Vagina (tissue), 2 donors: ENCODE results near the gene TANGO2. TPM values are rescaled to one million over a fixed set of nuclear protein-coding genes. Genes with fewer than 3 reads are reported as not detected.

Source experiments
- DNase-seq, 2 donors: peaks; one replicate each; pipeline ENCODE4 v3.0.0-alpha.2; 2017; ENCODE audit errors: extremely low spot score in 2 of 2
- H3K27ac ChIP-seq: fragments of 200-600 bp; sonication (generic); one replicate; pipeline ENCODE4 v1.5.1; 2019
- H3K27me3 ChIP-seq: fragments of 200-600 bp; sonication (generic); one replicate; pipeline ENCODE4 v1.5.1; 2019
- H3K36me3 ChIP-seq, 2 donors: fragments of 200-600 bp; sonication (generic); one replicate each; pipeline ENCODE4 v1.5.1; 2017 to 2019
- H3K4me1 ChIP-seq: fragments of 200-600 bp; sonication (generic); one replicate; pipeline ENCODE4 v1.5.1; 2019
- H3K4me3 ChIP-seq, 2 donors: fragments of 200-600 bp; sonication (generic); 1 replicate in 1 of 2; 2 replicates in 1 of 2; pipeline ENCODE4 v1.5.1; 2016 to 2019
- H3K9me3 ChIP-seq: fragments of 200-600 bp; sonication (generic); one replicate; pipeline ENCODE4 v1.5.1; 2019
- POLR2A ChIP-seq, 2 donors: fragments of 450-650 bp; IDR thresholded peaks; one replicate each; pipeline ENCODE4 v1.6.1; 2017; ENCODE audit warnings: antibody characterized with exemption in 2 of 2, mild to moderate bottlenecking in 2 of 2, moderate library complexity in 2 of 2
- POLR2AphosphoS5 ChIP-seq, 2 donors: sonication (generic); formaldehyde crosslinking; IDR thresholded peaks; one replicate each; pipeline ENCODE4 v1.9.0; 2017; ENCODE audit warnings: antibody characterized with exemption in 2 of 2, mild to moderate bottlenecking in 2 of 2, low read depth in 1 of 2; ENCODE audit not compliant: insufficient read depth in 1 of 2
- intact Hi-C: fragments of 100-400 bp; cut with DNase I; formaldehyde crosslinking; loops from one replicate; pipeline ENCODE4 v1.15.1; 2023
- total RNA-seq: library from RNA; depleted of rRNA; stranded (reverse); fragments of >200 nt; gene quantifications from one replicate; pipeline ENCODE4 v1.2.3, GENCODE V29; 2016
- TF ChIP-seq, protein P1 (sequence below), 3 experiments: fragments of 450-650 bp in 2 of 3; fragments of 200-600 bp in 1 of 3; sonication (generic) in 1 of 3; IDR thresholded peaks; one replicate each; pipeline ENCODE4 v1.5.1; 2017 to 2019; ENCODE audit warnings: antibody characterized with exemption in 3 of 3, mild to moderate bottlenecking in 2 of 3, moderate library complexity in 2 of 3

TANGO2 gene
- total RNA-seq, 1 donor from 2014 or later: 21.4 TPM

DNA sequence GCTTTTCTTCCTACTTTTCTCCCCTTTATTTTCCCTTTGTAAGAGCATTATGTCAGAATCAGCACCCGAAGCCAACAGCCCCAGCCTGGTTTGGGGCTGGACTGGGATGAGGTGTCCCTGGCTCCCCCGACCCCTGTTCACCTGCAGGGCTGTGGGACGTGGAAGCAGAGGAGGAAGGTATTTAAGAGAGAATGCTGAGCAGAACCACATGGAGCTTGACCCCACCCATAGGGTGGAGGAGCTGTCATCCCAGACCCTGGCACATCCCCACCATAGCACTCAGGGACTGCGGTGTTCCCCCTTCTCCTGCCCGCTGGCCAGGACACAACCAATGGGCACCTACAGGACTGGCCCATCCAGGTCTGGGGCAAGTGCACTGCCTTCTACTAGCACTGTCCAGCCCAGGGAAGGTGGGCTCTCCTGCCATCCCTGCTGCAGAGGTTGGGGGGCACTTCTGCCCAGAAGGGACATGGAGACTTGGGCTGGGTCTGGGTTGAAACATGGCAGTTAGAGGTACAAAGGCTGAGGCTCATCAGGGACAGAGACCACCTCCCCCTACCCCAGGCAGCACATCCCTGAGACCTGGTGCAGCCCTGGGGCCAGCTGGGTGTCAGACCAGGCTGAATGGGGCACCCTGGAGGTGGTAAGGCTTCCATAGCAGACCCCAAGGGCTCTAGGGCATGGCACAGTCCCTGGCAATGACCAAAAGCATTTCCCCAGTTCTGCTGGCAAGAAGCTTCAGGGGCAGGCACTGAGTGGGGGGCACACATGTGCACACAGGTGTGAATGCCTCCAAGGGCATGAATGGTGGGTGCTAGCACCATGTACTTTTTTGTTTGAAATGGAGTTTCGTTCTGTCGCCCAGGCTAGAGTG, 19.7 kb downstream of the TANGO2 start:
- Histone ChIP-seq H3K9me3 (no peaks in the 10 kb centered on the region), H3K27me3 (no peaks in the 10 kb centered on the region), H3K27ac (no peak overlapping the region), H3K4me3 (no peak overlapping the region), H3K4me1 (no peaks in the 10 kb centered on the region), H3K36me3 (peaks cover 0 to 10% of the 10 kb centered on the region in 2 donors)
- TF ChIP-seq, protein P1, sequence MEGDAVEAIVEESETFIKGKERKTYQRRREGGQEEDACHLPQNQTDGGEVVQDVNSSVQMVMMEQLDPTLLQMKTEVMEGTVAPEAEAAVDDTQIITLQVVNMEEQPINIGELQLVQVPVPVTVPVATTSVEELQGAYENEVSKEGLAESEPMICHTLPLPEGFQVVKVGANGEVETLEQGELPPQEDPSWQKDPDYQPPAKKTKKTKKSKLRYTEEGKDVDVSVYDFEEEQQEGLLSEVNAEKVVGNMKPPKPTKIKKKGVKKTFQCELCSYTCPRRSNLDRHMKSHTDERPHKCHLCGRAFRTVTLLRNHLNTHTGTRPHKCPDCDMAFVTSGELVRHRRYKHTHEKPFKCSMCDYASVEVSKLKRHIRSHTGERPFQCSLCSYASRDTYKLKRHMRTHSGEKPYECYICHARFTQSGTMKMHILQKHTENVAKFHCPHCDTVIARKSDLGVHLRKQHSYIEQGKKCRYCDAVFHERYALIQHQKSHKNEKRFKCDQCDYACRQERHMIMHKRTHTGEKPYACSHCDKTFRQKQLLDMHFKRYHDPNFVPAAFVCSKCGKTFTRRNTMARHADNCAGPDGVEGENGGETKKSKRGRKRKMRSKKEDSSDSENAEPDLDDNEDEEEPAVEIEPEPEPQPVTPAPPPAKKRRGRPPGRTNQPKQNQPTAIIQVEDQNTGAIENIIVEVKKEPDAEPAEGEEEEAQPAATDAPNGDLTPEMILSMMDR (IDR thresholded peaks at IDR 0.05): no peak
- TF ChIP-seq POLR2A (IDR thresholded peaks at IDR 0.05) (no peak), POLR2AphosphoS5 (IDR thresholded peaks at IDR 0.05; ENCODE audit: insufficient read depth in 1 of 2, low read depth in 1 of 2) (no peak)
- intact Hi-C loops: no loop called here
- no peak for DNase-seq

- H3K4me3 ChIP-seq: no peak overlapping the region
- H3K36me3 ChIP-seq: peaks cover 0 to 16% of the 10 kb centered on the region in 2 donors
- H3K27me3 ChIP-seq: no peaks in the 10 kb centered on the region
- intact Hi-C loops: no loop called here
- no peak for TF ChIP-seq POLR2AphosphoS5 (IDR thresholded peaks at IDR 0.05; ENCODE audit: insufficient read depth in 1 of 2, low read depth in 1 of 2)
- H3K27ac ChIP-seq: no peak overlapping the region
- DNase-seq: no peak
- H3K4me1 ChIP-seq: no peaks in the 10 kb centered on the region
- no peaks in the 10 kb centered on the region for H3K9me3 ChIP-seq
Measured at GRCh38 chr22:20043057-20043996, 22.4 kb downstream of the TANGO2 start.

GRCh38 chr22:20043997-20044342, 23.1 kb downstream of the TANGO2 start:
- Histone ChIP-seq H3K9me3 (no peaks in the 10 kb centered on the region), H3K4me3 (no peak overlapping the region), H3K27me3 (no peaks in the 10 kb centered on the region), H3K4me1 (no peaks in the 10 kb centered on the region), H3K36me3 (peaks cover 0 to 16% of the 10 kb centered on the region in 2 donors), H3K27ac (no peak overlapping the region)
- no peak for DNase-seq
- intact Hi-C loops: no loop called here
- TF ChIP-seq POLR2A (IDR thresholded peaks at IDR 0.05) (no peak), POLR2AphosphoS5 (IDR thresholded peaks at IDR 0.05; ENCODE audit: insufficient read depth in 1 of 2, low read depth in 1 of 2) (no peak)
- TF ChIP-seq, protein P1 (IDR thresholded peaks at IDR 0.05): no peak

- H3K4me1 ChIP-seq: no peaks in the 10 kb centered on the region
- peaks cover 0 to 16% of the 10 kb centered on the region in 2 donors for H3K36me3 ChIP-seq
- intact Hi-C loops: no loop called here
- no peaks in the 10 kb centered on the region for H3K9me3 ChIP-seq
- no peaks in the 10 kb centered on the region for H3K27me3 ChIP-seq
- H3K4me3 ChIP-seq: no peak overlapping the region
- TF ChIP-seq POLR2AphosphoS5 (IDR thresholded peaks at IDR 0.05; ENCODE audit: insufficient read depth in 1 of 2, low read depth in 1 of 2): no peak
- TF ChIP-seq POLR2A (IDR thresholded peaks at IDR 0.05): no peak
- TF ChIP-seq, protein P1 (IDR thresholded peaks at IDR 0.05): no peak
- no peak overlapping the region for H3K27ac ChIP-seq
- DNase-seq: no peak
Measured at GRCh38 chr22:20044495-20045151, 23.7 kb downstream of the TANGO2 start.

GRCh38 chr22:20046730-20047129, 25.8 kb downstream of the TANGO2 start:
- H3K9me3 ChIP-seq: no peaks in the 10 kb centered on the region
- DNase-seq: no peak
- intact Hi-C loops: no loop called here
- TF ChIP-seq POLR2AphosphoS5 (IDR thresholded peaks at IDR 0.05; ENCODE audit: insufficient read depth in 1 of 2, low read depth in 1 of 2) (no peak), POLR2A (IDR thresholded peaks at IDR 0.05) (no peak)
- TF ChIP-seq, protein P1 (IDR thresholded peaks at IDR 0.05): no peak
- H3K4me1 ChIP-seq: no peaks in the 10 kb centered on the region
- no peaks in the 10 kb centered on the region for H3K27me3 ChIP-seq
- peaks cover 0 to 16% of the 10 kb centered on the region in 2 donors for H3K36me3 ChIP-seq
- no peak overlapping the region for H3K4me3 ChIP-seq
- no peak overlapping the region for H3K27ac ChIP-seq
